ENCODE measurements around the gene CEP131. TPM values are rescaled to one million over a fixed set of nuclear protein-coding genes. Genes with fewer than 3 reads are reported as not detected.

Gene CEP131
- total and polyA plus RNA-seq, 3 experiments from 2014 or later: 6.5 to 13.3 (median 13.2) TPM

DNA sequence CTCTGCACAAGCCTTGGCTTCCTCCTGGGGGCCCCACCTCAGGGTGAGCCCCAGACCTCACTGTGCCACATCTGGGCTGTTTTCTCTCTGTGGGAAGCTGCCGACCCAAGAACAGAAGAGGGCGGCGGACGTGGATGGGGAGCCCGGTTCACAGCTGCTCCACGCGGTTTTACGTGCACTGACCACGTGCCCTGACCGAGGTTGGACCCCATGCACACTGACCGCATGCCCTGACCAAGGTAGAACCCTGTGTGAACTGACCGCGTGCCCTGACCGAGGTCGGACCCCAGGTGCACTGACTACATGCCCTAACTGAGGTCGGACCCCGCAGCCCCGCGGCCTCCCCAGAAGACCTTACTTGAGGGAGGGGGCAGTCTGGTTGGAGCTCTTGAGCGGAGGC lies 19.6 kb downstream of the CEP131 start:
- Mint-ChIP-seq H3K4me3 (no peak overlapping the region), H3K27me3 (no peaks in the 10 kb centered on the region), H3K36me3 (peaks cover 0 to 13% (median 4%) of the 10 kb centered on the region in 3 donors), H3K4me1 (no peaks in the 10 kb centered on the region), H3K9me3 (no peaks in the 10 kb centered on the region), H3K27ac (no peak overlapping the region)
- Histone ChIP-seq H3K27ac (ENCODE audit: low read depth, low read length) (no peak overlapping the region), H3K36me3 (ENCODE audit: insufficient read depth, low read length) (no peaks in the 10 kb centered on the region), H3K27me3 (ENCODE audit: insufficient read depth, low read length, poor library complexity, severe bottlenecking) (no peaks in the 10 kb centered on the region), H3K4me1 (ENCODE audit: insufficient read depth, low read length) (no peaks in the 10 kb centered on the region), H3K4me3 (ENCODE audit: low read length) (no peak overlapping the region), H3K9me3 (ENCODE audit: low read length) (no peaks in the 10 kb centered on the region)
- CTCF ChIA-PET: interaction anchor here (1.1 kb wide), 1 partner anchor 282 kb away, joined by 3 read pairs; no protein-coding TSS in a partner anchor
- DNase-seq: no peak
- POLR2A ChIA-PET: no interaction called here

GRCh38 chr17:81202318-81202717 lies 20.4 kb downstream of the CEP131 start:
- no peaks in the 10 kb centered on the region for H3K9me3 Mint-ChIP-seq
- no peak overlapping the region for H3K27ac Mint-ChIP-seq
- POLR2A ChIA-PET: no interaction called here
- Histone ChIP-seq H3K27me3 (ENCODE audit: insufficient read depth, low read length, poor library complexity, severe bottlenecking) (no peaks in the 10 kb centered on the region), H3K4me1 (ENCODE audit: insufficient read depth, low read length) (no peaks in the 10 kb centered on the region), H3K27ac (ENCODE audit: low read depth, low read length) (no peak overlapping the region), H3K36me3 (ENCODE audit: insufficient read depth, low read length) (no peaks in the 10 kb centered on the region), H3K9me3 (ENCODE audit: low read length) (no peaks in the 10 kb centered on the region), H3K4me3 (ENCODE audit: low read length) (no peak overlapping the region)
- CTCF ChIA-PET: no interaction called here
- no peaks in the 10 kb centered on the region for H3K27me3 Mint-ChIP-seq
- no peaks in the 10 kb centered on the region for H3K4me1 Mint-ChIP-seq
- H3K4me3 Mint-ChIP-seq: no peak overlapping the region
- DNase-seq: no peak
- peaks cover 0 to 14% (median 4%) of the 10 kb centered on the region in 3 donors for H3K36me3 Mint-ChIP-seq

DNA sequence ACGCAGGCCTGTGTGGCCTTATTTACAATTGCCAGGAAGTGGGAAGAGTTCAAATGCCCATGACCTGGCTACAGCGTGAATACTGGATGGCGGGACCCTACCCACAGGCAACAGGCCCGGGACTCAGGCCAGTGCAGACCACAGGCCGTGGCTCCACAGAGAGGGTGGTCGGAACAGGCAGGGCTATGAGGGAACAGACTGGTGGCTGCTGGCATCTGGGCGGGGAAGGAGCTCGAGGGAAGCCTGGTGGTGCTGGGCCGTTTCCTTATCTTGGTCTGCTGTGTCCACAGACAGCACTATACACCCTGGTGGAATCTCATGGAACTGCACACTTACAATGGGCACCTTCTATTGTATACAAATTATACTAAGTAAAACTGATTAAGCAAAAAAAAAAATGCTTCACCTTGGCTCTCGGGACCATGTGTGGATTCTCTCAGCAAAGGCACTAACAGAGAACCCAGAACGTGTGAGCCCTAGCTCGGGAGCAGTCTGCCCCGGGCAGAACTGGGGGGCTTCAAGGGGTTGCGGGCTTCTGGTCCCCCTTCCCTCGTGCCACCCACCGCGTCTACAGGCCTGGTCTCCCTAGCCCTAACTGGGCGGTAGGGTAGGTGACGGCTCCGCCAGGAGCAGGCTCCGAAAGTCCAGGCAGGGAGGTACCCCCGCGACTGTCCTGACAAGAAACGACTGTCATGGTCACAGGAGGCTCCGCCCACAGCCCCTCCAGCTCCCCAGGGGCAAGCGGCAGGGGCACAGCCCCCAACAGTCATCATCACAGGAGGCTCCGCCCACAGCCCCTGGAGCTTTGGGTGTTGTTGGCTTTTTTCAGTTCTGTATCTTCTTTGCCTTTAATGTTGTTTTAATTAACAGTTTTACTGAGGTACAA lies 21.8 kb downstream of the CEP131 start:
- no peaks in the 10 kb centered on the region for H3K4me1 ChIP-seq (ENCODE audit: insufficient read depth, low read length)
- CTCF ChIA-PET: no interaction called here

DNA sequence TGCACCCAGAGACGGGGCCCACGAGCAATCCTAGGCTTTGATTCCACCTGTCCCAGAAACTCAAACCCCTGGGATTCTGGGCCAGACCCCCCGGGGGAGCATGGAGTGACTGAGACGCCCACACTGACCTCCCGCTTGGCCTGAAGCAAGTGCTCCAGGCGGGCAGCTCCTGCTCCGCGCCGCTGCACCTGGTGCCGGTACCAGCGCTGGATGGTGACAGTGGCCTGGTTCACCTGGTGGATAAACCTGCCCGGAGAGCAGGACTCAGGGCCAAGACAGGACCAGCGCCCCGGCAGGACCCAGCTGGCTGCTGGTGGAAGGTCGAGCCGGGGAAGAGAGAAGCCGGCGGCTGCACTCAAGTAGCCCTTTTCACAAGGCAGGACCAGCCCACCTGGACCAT lies 22.6 kb downstream of the CEP131 start:
- H3K27ac ChIP-seq (ENCODE audit: low read depth, low read length): no peak overlapping the region
- Mint-ChIP-seq H3K4me1 (no peaks in the 10 kb centered on the region), H3K36me3 (peaks cover 0 to 12% (median 4%) of the 10 kb centered on the region in 3 donors), H3K9me3 (no peaks in the 10 kb centered on the region), H3K27me3 (no peaks in the 10 kb centered on the region), H3K27ac (no peak overlapping the region), H3K4me3 (no peak overlapping the region)
- CTCF ChIA-PET: no interaction called here
- H3K36me3 ChIP-seq (ENCODE audit: insufficient read depth, low read length): no peaks in the 10 kb centered on the region
- POLR2A ChIA-PET: no interaction called here
- no peaks in the 10 kb centered on the region for H3K27me3 ChIP-seq (ENCODE audit: insufficient read depth, low read length, poor library complexity, severe bottlenecking)
- no peak overlapping the region for H3K4me3 ChIP-seq (ENCODE audit: low read length)
- no peaks in the 10 kb centered on the region for H3K4me1 ChIP-seq (ENCODE audit: insufficient read depth, low read length)
- no peaks in the 10 kb centered on the region for H3K9me3 ChIP-seq (ENCODE audit: low read length)
- DNase-seq: no peak

More for the DNA sequence above, 21.8 kb downstream of the CEP131 start:
- H3K36me3 ChIP-seq (ENCODE audit: insufficient read depth, low read length): no peaks in the 10 kb centered on the region
- no peak for DNase-seq
- H3K9me3 ChIP-seq (ENCODE audit: low read length): no peaks in the 10 kb centered on the region
- Mint-ChIP-seq H3K4me1 (no peaks in the 10 kb centered on the region), H3K36me3 (peaks cover 0 to 12% (median 4%) of the 10 kb centered on the region in 3 donors), H3K27me3 (no peaks in the 10 kb centered on the region), H3K27ac (no peak overlapping the region), H3K9me3 (no peaks in the 10 kb centered on the region), H3K4me3 (no peak overlapping the region)
- no peaks in the 10 kb centered on the region for H3K27me3 ChIP-seq (ENCODE audit: insufficient read depth, low read length, poor library complexity, severe bottlenecking)
- POLR2A ChIA-PET: no interaction called here
- H3K4me3 ChIP-seq (ENCODE audit: low read length): no peak overlapping the region
- no peak overlapping the region for H3K27ac ChIP-seq (ENCODE audit: low read depth, low read length)

DNA sequence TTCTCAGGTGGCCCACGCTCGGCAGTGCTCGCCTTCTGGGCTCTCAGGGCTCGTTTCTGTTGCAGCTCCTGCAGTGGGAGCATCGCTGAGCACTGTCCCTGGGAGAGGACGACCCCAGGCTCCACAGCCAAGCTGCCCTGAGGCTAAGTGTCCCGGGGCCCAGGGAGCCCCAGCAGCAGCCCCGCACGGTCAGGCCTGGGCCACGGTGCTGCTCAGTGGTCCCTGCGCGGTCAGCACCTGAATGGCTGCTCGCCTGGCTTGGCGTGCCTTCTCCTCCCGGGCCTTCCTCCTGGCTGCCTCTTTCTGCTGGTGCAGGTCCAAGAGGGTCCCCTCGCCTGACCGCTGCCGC lies 23.3 kb downstream of the CEP131 start:
- Histone ChIP-seq H3K9me3 (ENCODE audit: low read length) (no peaks in the 10 kb centered on the region), H3K36me3 (ENCODE audit: insufficient read depth, low read length) (no peaks in the 10 kb centered on the region), H3K27me3 (ENCODE audit: insufficient read depth, low read length, poor library complexity, severe bottlenecking) (no peaks in the 10 kb centered on the region), H3K27ac (ENCODE audit: low read depth, low read length) (no peak overlapping the region), H3K4me3 (ENCODE audit: low read length) (no peak overlapping the region), H3K4me1 (ENCODE audit: insufficient read depth, low read length) (no peaks in the 10 kb centered on the region)
- POLR2A ChIA-PET: no interaction called here
- Mint-ChIP-seq H3K9me3 (no peaks in the 10 kb centered on the region), H3K27ac (no peak overlapping the region), H3K4me1 (no peaks in the 10 kb centered on the region), H3K4me3 (no peak overlapping the region), H3K27me3 (no peaks in the 10 kb centered on the region), H3K36me3 (peaks cover 0 to 11% (median 4%) of the 10 kb centered on the region in 3 donors)
- CTCF ChIA-PET: no interaction called here
- no peak for DNase-seq

GRCh38 chr17:81198826-81199481 lies 23.8 kb downstream of the CEP131 start:
- Mint-ChIP-seq H3K27me3 (no peaks in the 10 kb centered on the region), H3K4me1 (no peaks in the 10 kb centered on the region), H3K9me3 (no peaks in the 10 kb centered on the region), H3K4me3 (no peak overlapping the region), H3K36me3 (peaks cover 0 to 9% (median 4%) of the 10 kb centered on the region in 3 donors), H3K27ac (no peak overlapping the region)
- ChIA-PET POLR2A (no interaction called here), CTCF (no interaction called here)
- no peak overlapping the region for H3K27ac ChIP-seq (ENCODE audit: low read depth, low read length)
- no peak for DNase-seq
- H3K4me1 ChIP-seq (ENCODE audit: insufficient read depth, low read length): no peaks in the 10 kb centered on the region
- H3K36me3 ChIP-seq (ENCODE audit: insufficient read depth, low read length): no peaks in the 10 kb centered on the region
- H3K9me3 ChIP-seq (ENCODE audit: low read length): no peaks in the 10 kb centered on the region
- H3K27me3 ChIP-seq (ENCODE audit: insufficient read depth, low read length, poor library complexity, severe bottlenecking): no peaks in the 10 kb centered on the region
- no peak overlapping the region for H3K4me3 ChIP-seq (ENCODE audit: low read length)

GRCh38 chr17:81197831-81198490 lies 24.8 kb downstream of the CEP131 start:
- no peak for DNase-seq
- Mint-ChIP-seq H3K27ac (no peak overlapping the region), H3K27me3 (no peaks in the 10 kb centered on the region), H3K4me1 (no peaks in the 10 kb centered on the region), H3K36me3 (peaks cover 0 to 6% (median 4%) of the 10 kb centered on the region in 3 donors), H3K4me3 (no peak overlapping the region), H3K9me3 (no peaks in the 10 kb centered on the region)
- no peaks in the 10 kb centered on the region for H3K4me1 ChIP-seq (ENCODE audit: insufficient read depth, low read length)
- H3K9me3 ChIP-seq (ENCODE audit: low read length): no peaks in the 10 kb centered on the region
- H3K4me3 ChIP-seq (ENCODE audit: low read length): no peak overlapping the region
- ChIA-PET POLR2A (no interaction called here), CTCF (no interaction called here)
- H3K36me3 ChIP-seq (ENCODE audit: insufficient read depth, low read length): no peaks in the 10 kb centered on the region
- H3K27me3 ChIP-seq (ENCODE audit: insufficient read depth, low read length, poor library complexity, severe bottlenecking): no peaks in the 10 kb centered on the region
- no peak overlapping the region for H3K27ac ChIP-seq (ENCODE audit: low read depth, low read length)

GRCh38 chr17:81197409-81197795 lies 25.4 kb downstream of the CEP131 start:
- H3K27me3 Mint-ChIP-seq: no peaks in the 10 kb centered on the region
- no peak overlapping the region for H3K4me3 ChIP-seq (ENCODE audit: low read length)
- no peaks in the 10 kb centered on the region for H3K36me3 ChIP-seq (ENCODE audit: insufficient read depth, low read length)
- no peaks in the 10 kb centered on the region for H3K4me1 Mint-ChIP-seq
- POLR2A ChIA-PET: no interaction called here
- H3K27ac Mint-ChIP-seq: no peak overlapping the region
- H3K27ac ChIP-seq (ENCODE audit: low read depth, low read length): no peak overlapping the region
- peaks cover 0 to 6% (median 4%) of the 10 kb centered on the region in 3 donors for H3K36me3 Mint-ChIP-seq
- no peak overlapping the region for H3K4me3 Mint-ChIP-seq
- DNase-seq: no peak
- no peaks in the 10 kb centered on the region for H3K4me1 ChIP-seq (ENCODE audit: insufficient read depth, low read length)
- CTCF ChIA-PET: no interaction called here
- no peaks in the 10 kb centered on the region for H3K27me3 ChIP-seq (ENCODE audit: insufficient read depth, low read length, poor library complexity, severe bottlenecking)
- H3K9me3 Mint-ChIP-seq: no peaks in the 10 kb centered on the region
- H3K9me3 ChIP-seq (ENCODE audit: low read length): no peaks in the 10 kb centered on the region

Measured in CD8-positive, alpha-beta memory T cell (primary cell).